GM19239 (cell line): ENCODE data around the gene INSYN2A.

Experiments
- DNase-seq: peaks from one replicate; pipeline ENCODE4 v3.0.0; 2011; ENCODE audit warnings: low spot score; ENCODE audit not compliant: insufficient read length
- FAIRE-seq: peaks from 2 replicates; lab custom pipeline; 2011; peaks lifted over from hg19 to GRCh38; lab: Jason Lieb, UNC

The INSYN2A gene

DNA sequence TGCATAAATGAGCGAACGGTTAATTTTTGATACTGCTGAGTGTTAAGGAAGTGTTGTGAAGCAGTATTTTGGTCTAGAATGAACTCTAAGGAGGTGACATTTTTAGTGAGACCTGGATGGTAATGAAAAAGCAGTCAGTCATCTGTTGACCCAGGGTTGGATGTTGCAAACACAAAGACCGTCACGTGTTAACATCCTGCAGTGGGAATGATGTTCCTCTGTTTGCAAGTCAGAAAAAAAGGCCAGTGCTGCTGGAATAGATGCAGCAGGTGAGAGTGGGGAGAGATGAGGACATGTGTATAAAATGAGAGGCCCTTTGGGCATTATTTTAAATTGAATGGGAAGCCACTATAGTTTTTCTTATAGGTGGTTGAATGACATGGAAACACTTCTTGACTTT, 39.3 kb downstream of the INSYN2A start:
- no peak for FAIRE-seq
- no peak for DNase-seq

GRCh38 chr10:127154831-127155620, 41.4 kb downstream of the INSYN2A start:
- no peak for FAIRE-seq
- no peak for DNase-seq

GRCh38 chr10:127153181-127153580, 43.2 kb downstream of the INSYN2A start:
- FAIRE-seq, result no peak
- DNase-seq, result no peak

GRCh38 chr10:127151981-127152699, 44.3 kb downstream of the INSYN2A start:
- FAIRE-seq (no peak), DNase-seq (no peak)

DNA sequence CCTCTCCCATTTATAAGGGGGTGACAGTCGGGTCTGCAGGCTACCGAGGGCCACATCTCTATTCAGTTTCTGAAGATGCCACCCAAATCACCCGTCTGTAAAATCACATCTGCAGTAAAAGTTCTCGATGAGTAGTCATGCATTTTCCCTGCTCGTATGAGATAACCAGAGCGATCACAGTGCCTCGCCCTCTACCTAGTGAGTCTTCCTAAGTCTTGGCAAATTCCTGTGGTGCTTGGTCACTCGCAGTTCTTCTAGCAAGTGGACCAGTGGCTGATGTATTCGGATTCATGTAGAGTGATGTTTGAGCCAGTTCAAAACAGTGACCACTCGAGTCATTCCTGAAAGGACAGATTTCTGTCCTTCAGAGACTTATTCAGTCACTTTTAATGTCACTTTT, 44.9 kb downstream of the INSYN2A start:
- FAIRE-seq (no peak), DNase-seq (no peak)

DNA sequence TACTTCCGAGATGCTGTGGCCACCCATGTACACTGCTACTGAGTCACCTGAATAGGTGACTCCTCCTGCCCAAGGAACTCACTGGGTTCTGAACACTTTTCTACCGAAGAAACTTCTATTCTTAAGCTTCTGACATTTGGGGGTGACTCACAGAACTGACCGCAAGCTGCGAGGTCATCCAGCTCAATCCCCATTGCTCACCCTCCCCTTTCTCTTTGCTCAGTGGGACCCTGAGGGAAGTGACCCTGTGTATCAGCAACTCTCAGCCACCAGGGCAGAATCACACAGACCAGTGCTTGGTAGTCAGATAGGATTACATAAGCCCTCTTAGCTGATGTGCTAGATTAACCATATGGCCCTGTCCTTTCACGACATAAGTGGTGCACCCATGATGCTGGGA, 46.3 kb downstream of the INSYN2A start:
- FAIRE-seq, result no peak
- DNase-seq, result no peak

DNA sequence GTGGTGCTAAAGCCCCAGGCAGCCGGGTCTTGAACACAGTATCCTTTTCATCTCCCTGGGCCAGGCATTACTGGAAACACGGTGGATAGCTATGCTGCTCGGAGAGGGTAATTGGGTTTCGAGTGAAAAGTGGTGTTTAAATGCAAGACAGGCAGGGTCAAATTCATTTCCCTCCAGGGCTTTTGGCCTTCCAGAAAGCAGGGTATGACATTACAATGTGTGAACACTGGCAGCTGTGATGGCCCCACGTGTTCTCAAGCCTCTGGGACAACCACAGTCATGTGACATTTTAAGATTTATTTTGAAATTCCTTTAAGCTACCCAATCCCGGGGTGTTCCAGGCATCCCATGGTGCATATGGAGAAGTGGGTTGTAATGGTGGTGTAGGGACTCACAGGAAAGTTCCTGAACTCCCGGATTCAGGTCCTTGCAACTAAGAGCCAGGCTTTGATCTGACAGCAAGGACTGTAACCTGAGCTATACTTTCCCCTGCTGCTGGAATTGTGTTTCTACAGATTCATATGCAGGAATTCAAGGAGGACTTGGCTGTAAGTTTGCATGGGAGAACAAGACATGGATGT, 46.8 kb downstream of the INSYN2A start:
- no peak for DNase-seq
- no peak for FAIRE-seq

DNA sequence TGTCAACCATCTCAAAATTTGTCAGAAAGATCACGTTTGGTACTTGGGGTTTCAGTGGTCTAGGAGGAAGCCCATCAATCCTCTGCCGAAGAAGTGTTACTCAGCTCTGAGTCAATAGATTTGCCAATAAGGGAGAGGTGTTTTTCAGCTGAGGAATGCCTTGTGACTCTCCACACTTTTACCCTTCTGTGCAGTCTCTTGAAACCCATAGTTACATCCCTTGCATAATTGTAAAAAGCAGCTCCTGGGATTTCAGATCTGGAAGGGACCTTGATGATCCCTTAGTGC, 47.5 kb downstream of the INSYN2A start:
- FAIRE-seq (no peak), DNase-seq (no peak)

GRCh38 chr10:127148066-127148932, 48.1 kb downstream of the INSYN2A start:
- FAIRE-seq, result no peak

GRCh38 chr10:127146661-127147060, 49.7 kb downstream of the INSYN2A start:
- FAIRE-seq, result no peak
- no peak for DNase-seq

More at GRCh38 chr10:127148066-127148932, 48.1 kb downstream of the INSYN2A start:
- no peak for DNase-seq
